HEK293 (cell line): ENCODE measurements around the gene VPS51.
A peak's percentile ranks its signal among the peaks of the same experiment; 100 is the strongest.

ENCODE experiments used
- HOXD13 ChIP-seq: sonication (generic); formaldehyde crosslinking; IDR thresholded peaks from 2 replicates; pipeline ENCODE4 v1.8.0; 2022; ENCODE audit warnings: missing genetic modification reagents, borderline replicate concordance
- KLF1 ChIP-seq: fragments of 450-650 bp; formaldehyde crosslinking; IDR thresholded peaks from 2 replicates; pipeline ENCODE4 v1.5.1; 2016; ENCODE audit warnings: missing biosample characterization, missing genetic modification characterization
- KLF16 ChIP-seq: fragments of 450-650 bp; formaldehyde crosslinking; IDR thresholded peaks from 2 replicates; pipeline ENCODE4 v1.5.1; 2017; ENCODE audit warnings: missing biosample characterization, missing genetic modification characterization
- PRDM1 ChIP-seq: fragments of 450-650 bp; formaldehyde crosslinking; IDR thresholded peaks from 2 replicates; pipeline ENCODE4; 2016; ENCODE audit warnings: missing biosample characterization, missing genetic modification characterization
- SALL2 ChIP-seq: fragments of 450-650 bp; formaldehyde crosslinking; IDR thresholded peaks from 2 replicates; pipeline ENCODE4 v1.5.0; 2017; ENCODE audit warnings: missing biosample characterization, mild to moderate bottlenecking, missing genetic modification characterization, borderline replicate concordance
- SETDB1 ChIP-seq: IDR thresholded peaks from one replicate; pipeline ENCODE4 v1.6.1; 2017; ENCODE audit warnings: mild to moderate bottlenecking, low read length, moderate library complexity, mixed read lengths; ENCODE audit not compliant: insufficient read length
- SP3 ChIP-seq: fragments of 450-650 bp; formaldehyde crosslinking; IDR thresholded peaks from 2 replicates; pipeline ENCODE4 v1.5.1; 2016; ENCODE audit warnings: missing biosample characterization, missing genetic modification characterization
- ZBTB26 ChIP-seq: fragments of 450-650 bp; formaldehyde crosslinking; optimal IDR thresholded peaks from 2 replicates; pipeline ENCODE3; 2016; ENCODE audit warnings: missing biosample characterization, mild to moderate bottlenecking, missing genetic modification characterization
- ZBTB8A ChIP-seq: fragments of 450-650 bp; formaldehyde crosslinking; IDR thresholded peaks from 2 replicates; pipeline ENCODE4 v1.5.1; 2016; ENCODE audit warnings: missing biosample characterization, missing genetic modification characterization
- ZNF174 ChIP-seq: fragments of 450-650 bp; formaldehyde crosslinking; IDR thresholded peaks from 2 replicates; pipeline ENCODE4 v1.5.0; 2017; ENCODE audit warnings: missing biosample characterization, mild to moderate bottlenecking, missing genetic modification characterization
- ZNF211 ChIP-seq: fragments of 450-650 bp; formaldehyde crosslinking; IDR thresholded peaks from 2 replicates; pipeline ENCODE4 v1.5.1; 2016; ENCODE audit warnings: low read depth, missing biosample characterization, missing genetic modification characterization
- ZNF280D ChIP-seq: fragments of 450-650 bp; formaldehyde crosslinking; IDR thresholded peaks from 2 replicates; pipeline ENCODE4 v1.5.1; 2016; ENCODE audit warnings: missing biosample characterization, missing genetic modification characterization
- ZNF292 ChIP-seq: fragments of 450-650 bp; formaldehyde crosslinking; IDR thresholded peaks from 2 replicates; pipeline ENCODE4 v1.5.1; 2016; ENCODE audit warnings: low read depth, missing biosample characterization, missing genetic modification characterization, borderline replicate concordance
- ZNF302 ChIP-seq: fragments of 450-650 bp; formaldehyde crosslinking; IDR thresholded peaks from 2 replicates; pipeline ENCODE4 v1.5.1; 2016; ENCODE audit warnings: missing biosample characterization, missing genetic modification characterization, low read depth
- ZNF391 ChIP-seq: fragments of 450-650 bp; formaldehyde crosslinking; IDR thresholded peaks from 2 replicates; pipeline ENCODE4 v1.5.1; 2016; ENCODE audit warnings: low read depth, missing biosample characterization, missing genetic modification characterization, borderline replicate concordance
- ZNF449 ChIP-seq: fragments of 450-650 bp; formaldehyde crosslinking; IDR thresholded peaks from 2 replicates; pipeline ENCODE4 v1.5.1; 2017; ENCODE audit warnings: missing biosample characterization, mild to moderate bottlenecking, missing genetic modification characterization, moderate library complexity
- ZNF48 ChIP-seq: fragments of 450-650 bp; formaldehyde crosslinking; IDR thresholded peaks from 2 replicates; pipeline ENCODE4 v1.5.1; 2016; ENCODE audit warnings: missing biosample characterization, missing genetic modification characterization
- ZNF560 ChIP-seq: fragments of 450-650 bp; formaldehyde crosslinking; IDR thresholded peaks from 2 replicates; pipeline ENCODE4 v1.5.1; 2017; ENCODE audit warnings: missing biosample characterization, missing genetic modification characterization, borderline replicate concordance
- ZNF792 ChIP-seq: fragments of 450-650 bp; formaldehyde crosslinking; IDR thresholded peaks from 2 replicates; pipeline ENCODE4 v1.5.1; 2016; ENCODE audit warnings: missing biosample characterization, missing genetic modification characterization
- ZXDB ChIP-seq: fragments of 450-650 bp; formaldehyde crosslinking; IDR thresholded peaks from 2 replicates; pipeline ENCODE4 v1.5.1; 2016; ENCODE audit warnings: missing biosample characterization, missing genetic modification characterization
- TF ChIP-seq, protein P1 (sequence below): sonication (generic); formaldehyde crosslinking; IDR thresholded peaks from 2 replicates; pipeline ENCODE4 v1.8.1; 2022; ENCODE audit warnings: mild to moderate bottlenecking, moderate library complexity, missing genetic modification reagents
- TF ChIP-seq, protein P2 (sequence below): fragments of 450-650 bp; formaldehyde crosslinking; IDR thresholded peaks from 2 replicates; pipeline ENCODE4; 2016; ENCODE audit warnings: missing biosample characterization, missing genetic modification characterization
- TF ChIP-seq, protein P3 (sequence below): fragments of 450-650 bp; formaldehyde crosslinking; IDR thresholded peaks from 2 replicates; pipeline ENCODE4 v1.5.1; 2016; ENCODE audit warnings: missing biosample characterization, missing genetic modification characterization
- TF ChIP-seq, protein P4 (sequence below): fragments of 450-650 bp; formaldehyde crosslinking; IDR thresholded peaks from 2 replicates; pipeline ENCODE4 v1.5.1; 2017; ENCODE audit warnings: missing biosample characterization, missing genetic modification characterization
- TF ChIP-seq, protein P5 (sequence below): fragments of 450-650 bp; formaldehyde crosslinking; IDR thresholded peaks from 2 replicates; pipeline ENCODE4 v1.5.1; 2016; ENCODE audit warnings: missing biosample characterization, missing genetic modification characterization, low read depth

Gene VPS51

DNA sequence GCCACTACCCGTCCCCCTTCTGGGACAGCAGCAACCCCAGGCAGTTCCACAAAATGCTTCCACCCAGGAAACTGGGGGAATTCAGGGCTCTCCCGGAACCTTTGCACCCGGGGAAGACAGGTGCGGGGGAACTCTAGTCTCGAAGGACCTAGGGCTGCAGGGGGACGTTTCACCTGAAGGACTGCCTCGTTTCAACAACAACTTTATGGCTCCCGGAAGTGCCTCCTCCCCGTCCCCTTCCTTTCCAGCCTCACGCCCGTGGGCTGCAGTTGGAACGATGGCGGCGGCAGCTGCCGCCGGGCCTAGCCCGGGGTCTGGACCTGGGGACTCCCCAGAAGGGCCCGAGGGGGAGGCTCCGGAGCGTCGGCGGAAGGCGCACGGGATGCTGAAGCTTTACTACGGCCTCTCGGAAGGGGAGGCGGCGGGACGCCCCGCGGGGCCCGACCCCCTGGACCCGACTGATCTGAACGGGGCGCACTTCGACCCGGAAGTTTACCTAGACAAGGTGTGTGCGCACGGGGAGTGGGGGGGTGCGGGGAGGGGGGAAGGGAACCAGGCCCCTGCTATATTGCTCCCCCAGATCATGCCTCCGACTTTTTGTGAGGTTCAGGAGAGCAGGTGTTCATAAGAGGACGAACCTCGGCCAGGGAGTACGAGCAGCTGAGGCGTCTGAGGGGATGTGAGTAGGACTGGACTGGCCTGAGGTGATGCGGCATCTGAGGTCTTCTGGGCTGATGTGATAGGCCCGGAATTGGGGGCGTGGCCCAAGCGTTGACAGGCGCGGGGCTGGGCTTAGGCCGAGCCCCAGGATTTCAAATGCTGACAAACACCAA lies at the start of gene VPS51 (continued):
- 0 out of 2 replicates have a peak, but pooled peaks have one; percentile 68 for TF ChIP-seq HOXD13 (CRISPR knock-in tag)
- TF ChIP-seq ZBTB8A (tag by site-specific recombination) = peak; percentile 71
- TF ChIP-seq ZNF792 (tag by site-specific recombination) = 0 out of 2 replicates have a peak, but pooled peaks have one; percentile 33
- TF ChIP-seq, protein P1, sequence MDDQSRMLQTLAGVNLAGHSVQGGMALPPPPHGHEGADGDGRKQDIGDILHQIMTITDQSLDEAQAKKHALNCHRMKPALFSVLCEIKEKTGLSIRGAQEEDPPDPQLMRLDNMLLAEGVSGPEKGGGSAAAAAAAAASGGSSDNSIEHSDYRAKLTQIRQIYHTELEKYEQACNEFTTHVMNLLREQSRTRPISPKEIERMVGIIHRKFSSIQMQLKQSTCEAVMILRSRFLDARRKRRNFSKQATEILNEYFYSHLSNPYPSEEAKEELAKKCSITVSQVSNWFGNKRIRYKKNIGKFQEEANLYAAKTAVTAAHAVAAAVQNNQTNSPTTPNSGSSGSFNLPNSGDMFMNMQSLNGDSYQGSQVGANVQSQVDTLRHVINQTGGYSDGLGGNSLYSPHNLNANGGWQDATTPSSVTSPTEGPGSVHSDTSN (CRISPR knock-in tag) = no peak
- peak; percentile 32 for TF ChIP-seq ZBTB26 (tag by site-specific recombination)
- no peak for TF ChIP-seq SETDB1
- peak; percentile 80; the same call in 1 of the 2 replicates for TF ChIP-seq SALL2 (tag by site-specific recombination)
- TF ChIP-seq ZNF560 (tag by site-specific recombination) = no peak
- TF ChIP-seq KLF16 (tag by site-specific recombination) = peak; percentile 97
- TF ChIP-seq ZNF48 (tag by site-specific recombination) = no peak
- TF ChIP-seq KLF1 (tag by site-specific recombination) = peak; percentile 82
- TF ChIP-seq ZNF292 = no peak
- 0 out of 2 replicates have a peak, but pooled peaks have one; percentile 44 for TF ChIP-seq ZNF280D (tag by site-specific recombination)
- TF ChIP-seq, protein P2, sequence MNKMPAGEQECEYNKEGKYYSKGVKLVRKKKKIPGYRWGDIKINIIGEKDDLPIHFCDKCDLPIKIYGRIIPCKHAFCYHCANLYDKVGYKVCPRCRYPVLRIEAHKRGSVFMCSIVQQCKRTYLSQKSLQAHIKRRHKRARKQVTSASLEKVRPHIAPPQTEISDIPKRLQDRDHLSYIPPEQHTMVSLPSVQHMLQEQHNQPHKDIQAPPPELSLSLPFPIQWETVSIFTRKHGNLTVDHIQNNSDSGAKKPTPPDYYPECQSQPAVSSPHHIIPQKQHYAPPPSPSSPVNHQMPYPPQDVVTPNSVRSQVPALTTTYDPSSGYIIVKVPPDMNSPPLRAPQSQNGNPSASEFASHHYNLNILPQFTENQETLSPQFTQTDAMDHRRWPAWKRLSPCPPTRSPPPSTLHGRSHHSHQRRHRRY (tag by site-specific recombination) = 0 out of 2 replicates have a peak, but pooled peaks have one; percentile 14
- no peak for TF ChIP-seq ZNF174 (tag by site-specific recombination)
- TF ChIP-seq, protein P3, sequence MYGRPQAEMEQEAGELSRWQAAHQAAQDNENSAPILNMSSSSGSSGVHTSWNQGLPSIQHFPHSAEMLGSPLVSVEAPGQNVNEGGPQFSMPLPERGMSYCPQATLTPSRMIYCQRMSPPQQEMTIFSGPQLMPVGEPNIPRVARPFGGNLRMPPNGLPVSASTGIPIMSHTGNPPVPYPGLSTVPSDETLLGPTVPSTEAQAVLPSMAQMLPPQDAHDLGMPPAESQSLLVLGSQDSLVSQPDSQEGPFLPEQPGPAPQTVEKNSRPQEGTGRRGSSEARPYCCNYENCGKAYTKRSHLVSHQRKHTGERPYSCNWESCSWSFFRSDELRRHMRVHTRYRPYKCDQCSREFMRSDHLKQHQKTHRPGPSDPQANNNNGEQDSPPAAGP = peak; percentile 97
- peak; percentile 98 for TF ChIP-seq ZXDB (tag by site-specific recombination)
- TF ChIP-seq, protein P4, sequence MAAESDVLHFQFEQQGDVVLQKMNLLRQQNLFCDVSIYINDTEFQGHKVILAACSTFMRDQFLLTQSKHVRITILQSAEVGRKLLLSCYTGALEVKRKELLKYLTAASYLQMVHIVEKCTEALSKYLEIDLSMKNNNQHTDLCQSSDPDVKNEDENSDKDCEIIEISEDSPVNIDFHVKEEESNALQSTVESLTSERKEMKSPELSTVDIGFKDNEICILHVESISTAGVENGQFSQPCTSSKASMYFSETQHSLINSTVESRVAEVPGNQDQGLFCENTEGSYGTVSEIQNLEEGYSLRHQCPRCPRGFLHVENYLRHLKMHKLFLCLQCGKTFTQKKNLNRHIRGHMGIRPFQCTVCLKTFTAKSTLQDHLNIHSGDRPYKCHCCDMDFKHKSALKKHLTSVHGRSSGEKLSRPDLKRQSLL = peak; percentile 77
- TF ChIP-seq ZNF302 (tag by site-specific recombination) = 0 out of 2 replicates have a peak, but pooled peaks have one; percentile 17
- peak; percentile 78 for TF ChIP-seq SP3 (tag by site-specific recombination)
- TF ChIP-seq ZNF211 (tag by site-specific recombination) = no peak
- TF ChIP-seq, protein P5, sequence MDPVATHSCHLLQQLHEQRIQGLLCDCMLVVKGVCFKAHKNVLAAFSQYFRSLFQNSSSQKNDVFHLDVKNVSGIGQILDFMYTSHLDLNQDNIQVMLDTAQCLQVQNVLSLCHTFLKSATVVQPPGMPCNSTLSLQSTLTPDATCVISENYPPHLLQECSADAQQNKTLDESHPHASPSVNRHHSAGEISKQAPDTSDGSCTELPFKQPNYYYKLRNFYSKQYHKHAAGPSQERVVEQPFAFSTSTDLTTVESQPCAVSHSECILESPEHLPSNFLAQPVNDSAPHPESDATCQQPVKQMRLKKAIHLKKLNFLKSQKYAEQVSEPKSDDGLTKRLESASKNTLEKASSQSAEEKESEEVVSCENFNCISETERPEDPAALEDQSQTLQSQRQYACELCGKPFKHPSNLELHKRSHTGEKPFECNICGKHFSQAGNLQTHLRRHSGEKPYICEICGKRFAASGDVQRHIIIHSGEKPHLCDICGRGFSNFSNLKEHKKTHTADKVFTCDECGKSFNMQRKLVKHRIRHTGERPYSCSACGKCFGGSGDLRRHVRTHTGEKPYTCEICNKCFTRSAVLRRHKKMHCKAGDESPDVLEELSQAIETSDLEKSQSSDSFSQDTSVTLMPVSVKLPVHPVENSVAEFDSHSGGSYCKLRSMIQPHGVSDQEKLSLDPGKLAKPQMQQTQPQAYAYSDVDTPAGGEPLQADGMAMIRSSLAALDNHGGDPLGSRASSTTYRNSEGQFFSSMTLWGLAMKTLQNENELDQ (tag by site-specific recombination) = no peak
- TF ChIP-seq ZNF391 (tag by site-specific recombination) = peak; percentile 98
- TF ChIP-seq ZNF449 = no peak
- TF ChIP-seq PRDM1 (tag by site-specific recombination) = no peak
